Thyroid gland (tissue), 4 donors: ENCODE measurements around the gene PAK1. TPM values are rescaled to one million over a fixed set of nuclear protein-coding genes. Genes with fewer than 3 reads are reported as not detected.

Experiments
- DNase-seq, 2 donors: peaks; one replicate each; pipeline ENCODE4 v3.0.0-alpha.2; 2019
- H3K27ac ChIP-seq, 3 donors: fragments of 200-600 bp; sonication (generic); 1 replicate in 2 of 3; 2 replicates in 1 of 3; pipeline ENCODE4 v1.5.1; 2016 to 2019; ENCODE audit warnings: mild to moderate bottlenecking in 1 of 3, moderate library complexity in 1 of 3
- H3K27me3 ChIP-seq: fragments of 200-600 bp; sonication (generic); one replicate; pipeline ENCODE4 v1.5.1; 2019
- H3K36me3 ChIP-seq, 2 donors: fragments of 200-600 bp; sonication (generic); one replicate each; pipeline ENCODE4 v1.5.1; 2016 to 2019
- H3K4me1 ChIP-seq, 2 donors: fragments of 200-600 bp; sonication (generic); one replicate each; pipeline ENCODE4 v1.5.1; 2017 to 2019
- H3K4me3 ChIP-seq, 3 donors: fragments of 200-600 bp; sonication (generic); replicated peaks in 1 of 3; 1 replicate in 2 of 3; 2 replicates in 1 of 3; pipeline ENCODE4 v1.5.1; 2016; ENCODE audit warnings: mild to moderate bottlenecking in 1 of 3
- H3K9me3 ChIP-seq: fragments of 200-600 bp; sonication (generic); one replicate; pipeline ENCODE4 v1.5.1; 2017
- CTCF ChIP-seq, 6 experiments: fragments of 200-600 bp in 3 of 6; fragments of 450-650 bp in 3 of 6; sonication (generic) in 3 of 6; IDR thresholded peaks; one replicate each; pipeline ENCODE4 v1.5.1; 2016 to 2019; ENCODE audit warnings: antibody characterized with exemption in 6 of 6, mild to moderate bottlenecking in 2 of 6, inconsistent platforms in 1 of 6, moderate library complexity in 1 of 6
- POLR2A ChIP-seq, 2 donors: fragments of 450-650 bp; IDR thresholded peaks; one replicate each; pipeline ENCODE4 v1.6.1; 2017; ENCODE audit warnings: antibody characterized with exemption in 2 of 2, mild to moderate bottlenecking in 2 of 2, moderate library complexity in 1 of 2
- WGBS, 2 donors: methylation state at CpG; one replicate each; pipeline ENCODE4 v1.1.5; 2017; 5-methylcytosine and 5-hydroxymethylcytosine counted together
- intact Hi-C: fragments of 100-400 bp; cut with DNase I; formaldehyde crosslinking; loops from one replicate; pipeline ENCODE4 v1.15.1; 2023
- total RNA-seq, 4 donors: library from RNA; depleted of rRNA; stranded (reverse); fragments of >200 nt; gene quantifications; one replicate each; pipeline ENCODE4 v1.2.3, GENCODE V29; 2016

The PAK1 gene
- total RNA-seq, 4 donors from 2014 or later: 47.0 to 110 (median 84.0) TPM

GRCh38 chr11:77418155-77418970 is 55.5 kb downstream of the PAK1 start:
- DNase-seq: no peak
- Histone ChIP-seq H3K4me3 (no peak overlapping the region), H3K36me3 (no peaks in the 10 kb centered on the region), H3K27ac (no peak overlapping the region), H3K9me3 (no peaks in the 10 kb centered on the region), H3K4me1 (no peaks in the 10 kb centered on the region), H3K27me3 (no peaks in the 10 kb centered on the region)
- 54 to 65% methylated on average over 3 of the region's 3 CpGs for WGBS, 2 donors
- intact Hi-C loops: no loop called here
- TF ChIP-seq CTCF (IDR thresholded peaks at IDR 0.05) (no peak), POLR2A (IDR thresholded peaks at IDR 0.05) (no peak)

GRCh38 chr11:77416357-77416756 is 57.5 kb downstream of the PAK1 start:
- Histone ChIP-seq H3K4me1 (peaks cover 7 to 9% of the 10 kb centered on the region in 2 donors), H3K36me3 (no peaks in the 10 kb centered on the region), H3K27me3 (no peaks in the 10 kb centered on the region), H3K4me3 (no peak overlapping the region), H3K9me3 (no peaks in the 10 kb centered on the region), H3K27ac (no peak overlapping the region)
- TF ChIP-seq POLR2A (IDR thresholded peaks at IDR 0.05) (no peak), CTCF (IDR thresholded peaks at IDR 0.05) (no peak)
- no peak for DNase-seq
- 91 to 92% methylated on average over 3 of the region's 3 CpGs for WGBS, 2 donors
- intact Hi-C loops: no loop called here

GRCh38 chr11:77413850-77414460 is 59.9 kb downstream of the PAK1 start:
- Histone ChIP-seq H3K4me1 (peaks cover 25 to 27% of the 10 kb centered on the region in 2 donors), H3K9me3 (no peaks in the 10 kb centered on the region), H3K4me3 (no peak overlapping the region), H3K27me3 (no peaks in the 10 kb centered on the region), H3K27ac (no peak overlapping the region), H3K36me3 (no peaks in the 10 kb centered on the region)
- TF ChIP-seq CTCF (IDR thresholded peaks at IDR 0.05): no peak
- TF ChIP-seq POLR2A (IDR thresholded peaks at IDR 0.05): no peak
- no peak for DNase-seq
- WGBS, 2 donors: 66 to 78% methylated on average over 3 of the region's 3 CpGs
- intact Hi-C loops: no loop called here

- WGBS, 2 donors: 92% methylated on average over 5 of the region's 5 CpGs
- Histone ChIP-seq H3K27me3 (no peaks in the 10 kb centered on the region), H3K27ac (no peak overlapping the region), H3K4me3 (no peak overlapping the region), H3K36me3 (no peaks in the 10 kb centered on the region), H3K4me1 (peaks cover 29 to 30% of the 10 kb centered on the region in 2 donors), H3K9me3 (no peaks in the 10 kb centered on the region)
- no peak for DNase-seq
- intact Hi-C loops: no loop called here
- TF ChIP-seq CTCF (IDR thresholded peaks at IDR 0.05): no peak
- no peak for TF ChIP-seq POLR2A (IDR thresholded peaks at IDR 0.05)
Observed at GRCh38 chr11:77412814-77413213, 61.1 kb downstream of the PAK1 start.
